SK-N-SH treated with all-trans-retinoic acid at 6 μM for 48 hours (cell line): Measurements from ENCODE around the gene VTA1.

Experiments used
- BACH2 ChIP-seq: fragments of 250-450 bp; sonication (Bioruptor Pico); IDR thresholded peaks from 2 replicates; pipeline ENCODE4 v1.9.0; 2021; ENCODE audit warnings: mild to moderate bottlenecking, borderline replicate concordance
- CREB5 ChIP-seq: fragments of 250-450 bp; sonication (Bioruptor Pico); IDR thresholded peaks from 2 replicates; pipeline ENCODE4 v1.5.1; 2020; ENCODE audit warnings: low read depth, mild to moderate bottlenecking, moderate library complexity
- CSRNP3 ChIP-seq: fragments of 250-450 bp; sonication (Bioruptor Pico); IDR thresholded peaks from 2 replicates; pipeline ENCODE4 v1.5.1; 2021; ENCODE audit warnings: mild to moderate bottlenecking, moderate library complexity
- PATZ1 ChIP-seq: fragments of 250-450 bp; sonication (Bioruptor Pico); IDR thresholded peaks from 2 replicates; pipeline ENCODE4 v1.8.0; 2020; ENCODE audit warnings: mild to moderate bottlenecking, moderate library complexity, borderline replicate concordance
- POU6F1 ChIP-seq: fragments of 250-450 bp; sonication (Bioruptor Pico); IDR thresholded peaks from 2 replicates; pipeline ENCODE4 v1.8.0; 2021; ENCODE audit warnings: low read depth, mild to moderate bottlenecking, moderate library complexity, borderline replicate concordance
- PPARA ChIP-seq: fragments of 250-450 bp; sonication (Bioruptor Pico); IDR thresholded peaks from 2 replicates; pipeline ENCODE4 v1.5.0; 2020; ENCODE audit warnings: mild to moderate bottlenecking, borderline replicate concordance
- RARB ChIP-seq: fragments of 250-450 bp; sonication (Bioruptor Pico); IDR thresholded peaks from 2 replicates; pipeline ENCODE4 v1.8.0; 2021; ENCODE audit warnings: mild to moderate bottlenecking, moderate library complexity
- TCF4 ChIP-seq: fragments of 250-450 bp; sonication (Bioruptor Pico); IDR thresholded peaks from 2 replicates; pipeline ENCODE4 v1.8.0; 2021; ENCODE audit warnings: mild to moderate bottlenecking, moderate library complexity, borderline replicate concordance
- TOX ChIP-seq: fragments of 250-450 bp; sonication (Bioruptor Pico); IDR thresholded peaks from 2 replicates; pipeline ENCODE4 v1.8.0; 2021; ENCODE audit warnings: mild to moderate bottlenecking, moderate library complexity, borderline replicate concordance
- ZFP3 ChIP-seq: fragments of 250-450 bp; sonication (Bioruptor Pico); IDR thresholded peaks from 2 replicates; pipeline ENCODE4 v1.5.0; 2020; ENCODE audit warnings: mild to moderate bottlenecking, moderate library complexity
- ZFP30 ChIP-seq: fragments of 450-650 bp; formaldehyde crosslinking; IDR thresholded peaks from 2 replicates; pipeline ENCODE4 v1.5.0; 2022; ENCODE audit warnings: mild to moderate bottlenecking, moderate library complexity
- TF ChIP-seq, protein P1 (sequence below): fragments of 250-450 bp; sonication (Bioruptor Pico); IDR thresholded peaks from 2 replicates; pipeline ENCODE4 v1.5.0; 2020; ENCODE audit warnings: mild to moderate bottlenecking, moderate library complexity

DNA sequence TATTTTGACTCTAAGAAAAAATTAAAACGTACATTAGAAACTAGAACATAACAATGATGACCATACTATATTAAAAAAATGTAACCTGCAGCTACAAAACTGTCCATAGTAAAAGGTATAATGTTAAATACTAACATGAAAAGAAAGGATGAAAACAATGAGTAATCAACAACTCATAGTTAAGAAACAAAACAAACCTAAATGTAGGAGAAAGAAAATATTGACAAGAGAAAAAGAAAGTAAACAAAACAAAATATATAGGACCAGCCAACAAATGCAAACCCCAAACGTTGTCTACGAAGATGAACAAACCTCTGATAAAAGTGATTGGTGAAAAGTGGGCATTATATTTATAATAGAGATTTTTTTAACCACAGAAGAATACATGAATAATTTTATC is 113.7 kb downstream of the VTA1 start:
- no peak for TF ChIP-seq TCF4 (CRISPR knock-in tag)
- TF ChIP-seq, protein P1, sequence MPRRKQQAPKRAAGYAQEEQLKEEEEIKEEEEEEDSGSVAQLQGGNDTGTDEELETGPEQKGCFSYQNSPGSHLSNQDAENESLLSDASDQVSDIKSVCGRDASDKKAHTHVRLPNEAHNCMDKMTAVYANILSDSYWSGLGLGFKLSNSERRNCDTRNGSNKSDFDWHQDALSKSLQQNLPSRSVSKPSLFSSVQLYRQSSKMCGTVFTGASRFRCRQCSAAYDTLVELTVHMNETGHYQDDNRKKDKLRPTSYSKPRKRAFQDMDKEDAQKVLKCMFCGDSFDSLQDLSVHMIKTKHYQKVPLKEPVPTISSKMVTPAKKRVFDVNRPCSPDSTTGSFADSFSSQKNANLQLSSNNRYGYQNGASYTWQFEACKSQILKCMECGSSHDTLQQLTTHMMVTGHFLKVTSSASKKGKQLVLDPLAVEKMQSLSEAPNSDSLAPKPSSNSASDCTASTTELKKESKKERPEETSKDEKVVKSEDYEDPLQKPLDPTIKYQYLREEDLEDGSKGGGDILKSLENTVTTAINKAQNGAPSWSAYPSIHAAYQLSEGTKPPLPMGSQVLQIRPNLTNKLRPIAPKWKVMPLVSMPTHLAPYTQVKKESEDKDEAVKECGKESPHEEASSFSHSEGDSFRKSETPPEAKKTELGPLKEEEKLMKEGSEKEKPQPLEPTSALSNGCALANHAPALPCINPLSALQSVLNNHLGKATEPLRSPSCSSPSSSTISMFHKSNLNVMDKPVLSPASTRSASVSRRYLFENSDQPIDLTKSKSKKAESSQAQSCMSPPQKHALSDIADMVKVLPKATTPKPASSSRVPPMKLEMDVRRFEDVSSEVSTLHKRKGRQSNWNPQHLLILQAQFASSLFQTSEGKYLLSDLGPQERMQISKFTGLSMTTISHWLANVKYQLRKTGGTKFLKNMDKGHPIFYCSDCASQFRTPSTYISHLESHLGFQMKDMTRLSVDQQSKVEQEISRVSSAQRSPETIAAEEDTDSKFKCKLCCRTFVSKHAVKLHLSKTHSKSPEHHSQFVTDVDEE (CRISPR knock-in tag) = no peak
- TF ChIP-seq PATZ1 (CRISPR knock-in tag) = no peak
- no peak for TF ChIP-seq ZFP30 (CRISPR knock-in tag)
- TF ChIP-seq CSRNP3 = no peak
- no peak for TF ChIP-seq CREB5 (CRISPR knock-in tag)
- TF ChIP-seq POU6F1 = no peak
- TF ChIP-seq BACH2 (CRISPR knock-in tag) = no peak
- no peak for TF ChIP-seq RARB (CRISPR knock-in tag)
- no peak for TF ChIP-seq PPARA (CRISPR knock-in tag)
- no peak for TF ChIP-seq TOX (CRISPR knock-in tag)
- TF ChIP-seq ZFP3 (CRISPR knock-in tag) = no peak
